ENCODE results near the gene ACOX3. TPM values are rescaled to one million over a fixed set of nuclear protein-coding genes. Genes with fewer than 3 reads are reported as not detected.

The ACOX3 gene
- total and polyA plus RNA-seq, 9 of the 15 experiments (the other 6 are each of a cell fraction or from before 2014, with no cell fraction given): 0.68 to 7.3 (median 3.7) TPM

- TF ChIP-seq POLR2AphosphoS2 (IDR thresholded peaks at IDR 0.05; ENCODE audit: low read length): no peak
- TF ChIP-seq C11orf30 (IDR thresholded peaks at IDR 0.05; ENCODE audit: low read depth): no peak
- TF ChIP-seq ZFX (CRISPR knock-in tag; IDR thresholded peaks at IDR 0.05): no peak
- TF ChIP-seq RFX7 (CRISPR knock-in tag; IDR thresholded peaks at IDR 0.05): no peak
- no peak for TF ChIP-seq HMG20B (CRISPR knock-in tag; IDR thresholded peaks at IDR 0.05)
- no peak for TF ChIP-seq ZNF584 (CRISPR knock-in tag; IDR thresholded peaks at IDR 0.05; ENCODE audit: low read depth)
- TF ChIP-seq ZFP36 (IDR thresholded peaks at IDR 0.05; ENCODE audit: low read depth, low read length, partially characterized antibody): peak; percentile 80
- peak; percentile 57; the same call in 1 of the 2 replicates for TF ChIP-seq ZNF436 (CRISPR knock-in tag; IDR thresholded peaks at IDR 0.05)
- no TSS peak for BruUV-seq (replicated peaks)
- Histone ChIP-seq H3K9ac (ENCODE audit: insufficient read depth in 1 of 2, low read depth in 2 of 2, low read length in 2 of 2) (no peak overlapping the region), H3K9me1 (ENCODE audit: control insufficient read depth, insufficient read depth, low read length) (no peaks in the 10 kb centered on the region), H4K20me1 (replicated peaks; ENCODE audit: control insufficient read depth, insufficient read depth, low read length) (0 out of 2 replicates have a peak, but pooled peaks cover 4% of the 10 kb centered on the region), H3K79me2 (ENCODE audit: control insufficient read depth, insufficient read depth, low read length) (no peaks in the 10 kb centered on the region), H3K36me3 (ENCODE audit: control insufficient read depth, insufficient read depth, low read length) (no peaks in the 10 kb centered on the region), H2AFZ (ENCODE audit: low read depth, low read length) (no peak overlapping the region), H3K27ac (ENCODE audit: extremely low read depth, low read depth, low read length) (no peak overlapping the region), H3K4me3 (no peak overlapping the region), H3K27me3 (ENCODE audit: control insufficient read depth in 2 of 2, insufficient read depth in 2 of 2, low read length in 2 of 2) (peaks cover 2 to 34% of the 10 kb centered on the region in 2 experiments; a peak in 2 of 5 replicates), H3K4me2 (ENCODE audit: insufficient read depth, low read length) (no peak overlapping the region), H3K9me3 (replicated peaks; ENCODE audit: control insufficient read depth, insufficient read depth, low read depth, low read length) (no peaks in the 10 kb centered on the region; the same call in 1 of the 2 replicates), H3K4me1 (replicated peaks in 1 of 2; ENCODE audit: control insufficient read depth in 2 of 2, insufficient read depth in 2 of 2, low read length in 2 of 2) (peaks cover 0 to 16% of the 10 kb centered on the region in 2 experiments; a peak in 2 of 5 replicates)
- POLR2A ChIA-PET: interaction anchor here (0.6 to 2.3 kb wide), 3 partner anchors 9 to 96 kb away, joined by 3 to 6 read pairs (median 3); no protein-coding TSS in a partner anchor
- 13% methylated on average over 6 of the region's 6 CpGs for WGBS (ENCODE audit: insufficient coverage, low coverage, missing lambda C conversion rate)
- intact Hi-C loops (cut with micrococcal nuclease) (no loop called here), in situ Hi-C loops (cut with MboI) (no loop called here)
- ATAC-seq (no peak), DNase-seq (ENCODE audit: extremely low read depth in 1 of 4, low spot score in 3 of 4) (no peak), FAIRE-seq (no peak)
- CTCF ChIA-PET (ENCODE audit: low intra/inter-chr PET ratio): no interaction called here
Measured at GRCh38 chr4:8319061-8319460, 121.5 kb downstream of the ACOX3 start.

Data from K562 (cell line).